ENCODE data around the gene NUP188. TPM values are rescaled to one million over a fixed set of nuclear protein-coding genes. Genes with fewer than 3 reads are reported as not detected.

The NUP188 gene
- total RNA-seq, 1 donor from 2014 or later, result 22.0 TPM

DNA sequence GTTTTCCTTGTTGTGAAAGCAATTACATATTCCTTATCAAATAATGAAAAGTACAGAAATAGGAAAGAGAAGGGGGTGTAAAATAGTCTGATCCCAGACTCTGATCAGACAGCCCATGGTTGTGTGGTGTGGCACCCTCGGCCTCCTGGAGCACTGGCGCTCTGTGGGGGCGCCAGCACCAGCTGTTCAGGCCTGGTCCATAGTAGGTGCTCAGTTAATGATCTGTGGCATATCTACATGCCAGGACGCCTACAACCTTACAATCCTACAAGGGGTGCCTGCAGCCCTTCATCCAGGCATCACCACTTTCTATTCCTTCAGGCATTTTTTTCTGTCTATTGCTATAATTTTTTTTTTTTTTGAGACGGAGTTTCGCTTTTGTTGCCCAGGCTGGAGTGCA is 105.5 kb downstream of the NUP188 start:
- no peak for FAIRE-seq

DNA sequence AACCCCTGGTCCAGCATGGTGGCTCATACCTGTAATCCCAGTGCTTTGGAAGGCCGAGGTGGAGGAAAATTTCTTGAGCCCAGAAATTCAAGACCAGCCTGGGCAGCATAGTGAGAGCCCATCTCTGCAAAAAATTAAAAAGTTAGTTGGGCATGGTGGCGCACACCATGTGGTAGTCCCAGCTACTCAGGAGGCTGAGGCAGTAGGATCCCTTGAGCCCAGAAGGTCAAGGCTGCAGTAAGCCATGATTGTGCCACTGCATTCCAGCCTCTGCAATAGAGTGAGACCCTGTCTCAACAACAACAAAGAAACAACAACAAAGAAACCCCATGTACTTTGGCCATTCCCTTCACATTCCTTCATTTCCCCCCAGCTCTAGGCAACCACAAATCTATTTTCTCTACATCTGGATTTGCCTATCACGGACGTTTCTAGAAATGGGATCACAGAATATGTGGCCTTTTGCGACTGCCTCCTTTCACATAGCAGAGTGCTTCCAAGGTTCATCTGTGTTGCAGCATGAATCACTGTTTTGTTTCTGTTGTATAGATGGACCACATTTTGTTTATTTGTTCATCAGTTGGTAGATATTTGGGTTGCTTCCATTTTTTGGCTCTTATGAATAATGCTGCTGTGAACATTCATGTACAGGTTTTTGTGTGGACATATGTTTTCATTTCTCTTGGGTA is 106.8 kb downstream of the NUP188 start:
- FAIRE-seq (no peak), DNase-seq (ENCODE audit: low spot score in 2 of 2) (no peak)

More for the DNA sequence above, 105.5 kb downstream of the NUP188 start:
- DNase-seq (ENCODE audit: low spot score in 2 of 2), result no peak

Other genes with a start within 250 kb of the NUP188 start
- 0.41 TPM for gene PKN3, start 245.2 kb upstream of the NUP188 start, total RNA-seq
- gene ZDHHC12, start 223.6 kb upstream of the NUP188 start, total RNA-seq, result 1.2 TPM
- 20.4 TPM for gene ZER1, start 175.8 kb upstream of the NUP188 start, total RNA-seq
- gene TBC1D13, start 160.4 kb upstream of the NUP188 start, total RNA-seq, result 6.5 TPM
- 21.6 TPM for gene ENDOG, start 129.2 kb upstream of the NUP188 start, total RNA-seq
- 10.2 TPM for gene SPOUT1, start 117.9 kb upstream of the NUP188 start, total RNA-seq
- gene KYAT1, start 65.7 kb upstream of the NUP188 start, total RNA-seq, result 9.8 TPM
- 19.6 TPM for gene LRRC8A, start 65.6 kb upstream of the NUP188 start, total RNA-seq
- gene PHYHD1, start 26.7 kb upstream of the NUP188 start, total RNA-seq, result 1.2 TPM
- gene DOLK, start 96 bp upstream of the NUP188 start, total RNA-seq, result 18.3 TPM
- 60.3 TPM for gene SH3GLB2, start 80.6 kb downstream of the NUP188 start, total RNA-seq
- gene MIGA2, start 88.9 kb downstream of the NUP188 start, total RNA-seq, result 12.6 TPM
- 16.7 TPM for gene DOLPP1, start 133.4 kb downstream of the NUP188 start, total RNA-seq
- gene CRAT, start 163.1 kb downstream of the NUP188 start, total RNA-seq, result 12.2 TPM
- gene PTPA, start 163.7 kb downstream of the NUP188 start, total RNA-seq, result 55.0 TPM
- 33.8 TPM for gene IER5L, start 230.6 kb downstream of the NUP188 start, total RNA-seq